Spleen (tissue), 7 donors: ENCODE data around the gene ANKRD17.
"Not testable (repeated sequence)": the region's sequence is repeated elsewhere in the genome, so short reads cannot be mapped to it uniquely, and the experiment has no call there.

Experiments used
- POLR2A ChIP-seq, 3 donors: fragments of 450-650 bp; IDR thresholded peaks; one replicate each; pipeline ENCODE4 v1.5.1; 2017; ENCODE audit warnings: antibody characterized with exemption in 3 of 3, mild to moderate bottlenecking in 1 of 3
- POLR2AphosphoS5 ChIP-seq, 3 donors: sonication (generic); formaldehyde crosslinking; IDR thresholded peaks; one replicate each; pipeline ENCODE4 v1.5.1; 2017; ENCODE audit warnings: antibody characterized with exemption in 3 of 3
- TF ChIP-seq, protein P1 (sequence below), 11 experiments: fragments of 200-600 bp in 7 of 11; fragments of 450-650 bp in 4 of 11; sonication (generic) in 4 of 11; IDR thresholded peaks in 8 of 11; conservative IDR thresholded peaks in 3 of 11; 1 replicate in 7 of 11; 2 replicates in 4 of 11; pipeline versions ENCODE4 v1.4.0 to v1.8.0; 2016 to 2021; ENCODE audit warnings: antibody characterized with exemption in 11 of 11, inconsistent platforms in 4 of 11, mild to moderate bottlenecking in 1 of 11
- donor health status: DM: no; HTN: no; CAD: no; lungs with moderate emphysema.
- donor health status: DM: no; HTN: no; CAD: no.
- donor health status: DM: no; HTN: no; CAD: no.

DNA sequence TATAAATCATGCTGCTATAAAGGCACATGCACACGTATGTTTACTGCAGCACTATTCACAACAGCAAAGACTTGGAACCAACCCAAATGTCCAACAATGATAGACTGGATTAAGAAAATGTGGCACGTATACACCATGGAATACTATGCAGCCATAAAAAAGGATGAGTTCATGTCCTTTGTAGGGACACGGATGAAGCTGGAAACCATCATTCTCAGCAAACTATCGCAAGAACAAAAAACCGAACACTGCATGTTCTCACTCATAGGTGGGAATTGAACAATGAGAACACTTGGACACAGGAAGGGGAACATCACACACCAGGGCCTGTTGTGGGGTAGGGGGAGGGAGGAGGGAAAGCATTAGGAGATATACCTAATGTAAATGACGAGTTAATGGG lies 29.8 kb downstream of the ANKRD17 start:
- TF ChIP-seq, protein P1, sequence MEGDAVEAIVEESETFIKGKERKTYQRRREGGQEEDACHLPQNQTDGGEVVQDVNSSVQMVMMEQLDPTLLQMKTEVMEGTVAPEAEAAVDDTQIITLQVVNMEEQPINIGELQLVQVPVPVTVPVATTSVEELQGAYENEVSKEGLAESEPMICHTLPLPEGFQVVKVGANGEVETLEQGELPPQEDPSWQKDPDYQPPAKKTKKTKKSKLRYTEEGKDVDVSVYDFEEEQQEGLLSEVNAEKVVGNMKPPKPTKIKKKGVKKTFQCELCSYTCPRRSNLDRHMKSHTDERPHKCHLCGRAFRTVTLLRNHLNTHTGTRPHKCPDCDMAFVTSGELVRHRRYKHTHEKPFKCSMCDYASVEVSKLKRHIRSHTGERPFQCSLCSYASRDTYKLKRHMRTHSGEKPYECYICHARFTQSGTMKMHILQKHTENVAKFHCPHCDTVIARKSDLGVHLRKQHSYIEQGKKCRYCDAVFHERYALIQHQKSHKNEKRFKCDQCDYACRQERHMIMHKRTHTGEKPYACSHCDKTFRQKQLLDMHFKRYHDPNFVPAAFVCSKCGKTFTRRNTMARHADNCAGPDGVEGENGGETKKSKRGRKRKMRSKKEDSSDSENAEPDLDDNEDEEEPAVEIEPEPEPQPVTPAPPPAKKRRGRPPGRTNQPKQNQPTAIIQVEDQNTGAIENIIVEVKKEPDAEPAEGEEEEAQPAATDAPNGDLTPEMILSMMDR (IDR thresholded peaks at IDR 0.05 in 8 of 11, conservative IDR thresholded peaks at IDR 0.05 in 3 of 11) = not testable (repeated sequence)
- TF ChIP-seq POLR2A, POLR2AphosphoS5 (IDR thresholded peaks at IDR 0.05): not testable (repeated sequence)
